ENCODE results near the gene TNK2. TPM values are rescaled to one million over a fixed set of nuclear protein-coding genes. Genes with fewer than 3 reads are reported as not detected.

The TNK2 gene
- total RNA-seq, 4 donors from 2014 or later = 40.5 to 54.0 (median 49.3) TPM

GRCh38 chr3:195875482-195876236 lies 32.7 kb downstream of the TNK2 start:
- no peak for ATAC-seq
- peak overlapping the region in 1 of 4 donors; percentile 23 for H3K4me3 ChIP-seq
- intact Hi-C loops (cut with DNase I; ENCODE audit: low total_unique reads) = no loop called here
- H3K27ac ChIP-seq = peak overlapping the region; percentile 87 to 93 (median 92)
- H3K27me3 ChIP-seq = no peaks in the 10 kb centered on the region
- H3K9me3 ChIP-seq = no peaks in the 10 kb centered on the region
- in situ Hi-C loops (cut with MboI; ENCODE audit: low sequenced_read_pairs in 4 of 4) = no loop called here
- TF ChIP-seq CTCF (IDR thresholded peaks at IDR 0.05 in 4 of 5, conservative IDR thresholded peaks at IDR 0.05 in 1 of 5) (no peak), POLR2A (IDR thresholded peaks at IDR 0.05) (no peak)
- peaks cover 23 to 42% of the 10 kb centered on the region in 2 donors for H3K4me1 ChIP-seq
- peaks cover 0 to 34% of the 10 kb centered on the region in 2 donors for H3K36me3 ChIP-seq
- DNase-seq = no peak

DNA sequence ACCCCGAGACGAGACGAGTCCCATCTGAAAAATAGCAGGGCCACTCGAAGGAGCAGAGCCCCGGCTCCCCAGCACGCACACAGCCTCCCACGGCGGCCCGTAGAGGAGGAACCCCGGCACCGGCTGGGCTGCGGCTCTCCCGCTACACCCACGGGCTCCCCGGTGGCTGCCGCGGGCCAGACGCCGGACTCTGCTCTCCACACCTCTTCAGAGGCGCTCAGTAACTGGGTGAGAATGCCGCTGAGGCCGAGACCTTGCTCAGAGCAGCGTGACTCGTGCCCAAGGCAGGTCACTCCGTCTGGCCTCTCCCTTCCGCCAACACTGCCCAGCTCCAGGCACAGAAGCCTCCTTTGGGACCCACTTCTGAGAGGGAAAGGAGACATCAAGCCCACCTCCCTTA lies 34.4 kb downstream of the TNK2 start:
- ATAC-seq (peak; percentile 8 to 26), DNase-seq (no peak)
- peak overlapping the region; percentile 69 to 87 (median 79) for H3K27ac ChIP-seq
- peaks cover 0 to 47% of the 10 kb centered on the region in 2 donors for H3K36me3 ChIP-seq
- no peak overlapping the region for H3K4me3 ChIP-seq
- H3K4me1 ChIP-seq = peaks cover 23 to 42% of the 10 kb centered on the region in 2 donors
- in situ Hi-C loops (cut with MboI; ENCODE audit: low sequenced_read_pairs in 4 of 4) (no loop called here), intact Hi-C loops (cut with DNase I; ENCODE audit: low total_unique reads) (no loop called here)
- H3K9me3 ChIP-seq = no peaks in the 10 kb centered on the region
- TF ChIP-seq CTCF (IDR thresholded peaks at IDR 0.05 in 4 of 5, conservative IDR thresholded peaks at IDR 0.05 in 1 of 5) (no peak), POLR2A (IDR thresholded peaks at IDR 0.05) (peak in 1 of 2 donors; percentile 14)
- H3K27me3 ChIP-seq = no peaks in the 10 kb centered on the region

DNA sequence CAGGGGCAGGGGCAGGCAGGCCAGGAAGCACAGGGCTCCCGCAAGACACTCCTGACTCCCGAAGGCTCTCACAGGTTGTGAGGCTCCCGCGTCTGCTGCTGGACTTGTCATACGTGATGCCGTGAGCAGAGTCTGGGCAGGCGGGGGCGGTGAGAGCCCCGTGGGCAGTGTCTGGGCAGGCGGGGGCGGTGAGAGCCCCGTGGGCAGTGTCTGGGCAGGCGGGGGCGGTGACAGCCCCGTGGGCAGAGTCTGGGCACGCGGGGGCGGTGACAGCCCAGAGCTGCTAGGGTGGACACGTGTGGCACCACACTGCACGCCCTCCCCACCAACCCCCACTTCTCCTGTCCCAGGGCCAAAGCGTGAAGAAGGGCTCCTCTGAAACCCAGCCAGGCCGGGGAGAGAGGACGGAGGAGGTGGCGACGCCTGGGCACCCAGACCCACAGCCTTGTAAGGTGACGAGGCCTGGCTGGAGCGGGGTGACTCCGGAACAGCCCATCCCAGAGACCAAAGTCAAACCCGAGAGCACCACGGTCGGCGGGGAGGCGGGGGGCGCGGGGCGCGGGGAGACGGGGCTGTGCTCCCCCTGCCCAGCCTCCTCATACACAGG lies 35.0 kb downstream of the TNK2 start:
- peaks cover 23 to 42% of the 10 kb centered on the region in 2 donors for H3K4me1 ChIP-seq
- in situ Hi-C loops (cut with MboI; ENCODE audit: low sequenced_read_pairs in 4 of 4) = no loop called here
- ATAC-seq (no peak), DNase-seq (no peak)
- intact Hi-C loops (cut with DNase I; ENCODE audit: low total_unique reads) = no loop called here
- no peaks in the 10 kb centered on the region for H3K9me3 ChIP-seq
- H3K4me3 ChIP-seq = no peak overlapping the region
- no peak for TF ChIP-seq CTCF (IDR thresholded peaks at IDR 0.05 in 4 of 5, conservative IDR thresholded peaks at IDR 0.05 in 1 of 5)
- no peak for TF ChIP-seq POLR2A (IDR thresholded peaks at IDR 0.05)
- H3K36me3 ChIP-seq = peaks cover 0 to 43% of the 10 kb centered on the region in 2 donors
- H3K27me3 ChIP-seq = no peaks in the 10 kb centered on the region
- peak overlapping the region; percentile 69 to 87 (median 79) for H3K27ac ChIP-seq

GRCh38 chr3:195872800-195873199 lies 35.6 kb downstream of the TNK2 start:
- TF ChIP-seq POLR2A (IDR thresholded peaks at IDR 0.05) = no peak
- TF ChIP-seq CTCF (IDR thresholded peaks at IDR 0.05 in 4 of 5, conservative IDR thresholded peaks at IDR 0.05 in 1 of 5) = no peak
- ATAC-seq (no peak), DNase-seq (no peak)
- Histone ChIP-seq H3K27ac (peak overlapping the region; percentile 69 to 87 (median 79)), H3K9me3 (no peaks in the 10 kb centered on the region), H3K4me3 (no peak overlapping the region), H3K4me1 (peaks cover 22 to 39% of the 10 kb centered on the region in 2 donors), H3K36me3 (peaks cover 0 to 41% of the 10 kb centered on the region in 2 donors), H3K27me3 (no peaks in the 10 kb centered on the region)
- intact Hi-C loops (cut with DNase I; ENCODE audit: low total_unique reads) = no loop called here
- in situ Hi-C loops (cut with MboI; ENCODE audit: low sequenced_read_pairs in 4 of 4) = no loop called here

Measured in gastrocnemius medialis (tissue), 4 donors.